Epidermal melanocyte (primary cell): Measurements from ENCODE around the gene AJAP1.

Experiments used
- DNase-seq: peaks from one replicate; pipeline ENCODE4 v3.0.0; 2011; ENCODE audit warnings: low spot score; ENCODE audit not compliant: insufficient read length

Gene AJAP1

GRCh38 chr1:4768553-4768952 is 114.1 kb downstream of the AJAP1 start:
- DNase-seq = no peak

- DNase-seq = no peak
Observed at GRCh38 chr1:4769516-4770280, 115.3 kb downstream of the AJAP1 start.

GRCh38 chr1:4770713-4771112 is 116.3 kb downstream of the AJAP1 start:
- no peak for DNase-seq

GRCh38 chr1:4771267-4771666 is 116.9 kb downstream of the AJAP1 start:
- DNase-seq = no peak

GRCh38 chr1:4771721-4772120 is 117.3 kb downstream of the AJAP1 start:
- no peak for DNase-seq

- no peak for DNase-seq
Observed at GRCh38 chr1:4772294-4773010, 118.0 kb downstream of the AJAP1 start.

GRCh38 chr1:4773226-4773625 is 118.8 kb downstream of the AJAP1 start:
- DNase-seq = no peak

GRCh38 chr1:4775506-4775905 is 121.1 kb downstream of the AJAP1 start:
- DNase-seq = no peak

- no peak for DNase-seq
Observed at GRCh38 chr1:4778056-4778455, 123.6 kb downstream of the AJAP1 start.

- no peak for DNase-seq
Observed at GRCh38 chr1:4781646-4782045, 127.2 kb downstream of the AJAP1 start.

GRCh38 chr1:4784761-4785160 is 130.4 kb downstream of the AJAP1 start:
- no peak for DNase-seq

- DNase-seq = no peak
Observed at GRCh38 chr1:4786055-4786454, 131.6 kb downstream of the AJAP1 start.

- no peak for DNase-seq
Observed at GRCh38 chr1:4787551-4787950, 133.1 kb downstream of the AJAP1 start.

- DNase-seq = no peak
Observed at GRCh38 chr1:4792565-4792964, 138.2 kb downstream of the AJAP1 start.

GRCh38 chr1:4794020-4794780 is 139.8 kb downstream of the AJAP1 start:
- DNase-seq = no peak

- no peak for DNase-seq
Observed at GRCh38 chr1:4796161-4797015, 142.0 kb downstream of the AJAP1 start.

- DNase-seq = no peak
Observed at GRCh38 chr1:4797016-4797410, 142.6 kb downstream of the AJAP1 start.

- no peak for DNase-seq
Observed at GRCh38 chr1:4797429-4797828, 143.0 kb downstream of the AJAP1 start.

- no peak for DNase-seq
Observed at GRCh38 chr1:4801192-4801924, 146.9 kb downstream of the AJAP1 start.

GRCh38 chr1:4802024-4802423 is 147.6 kb downstream of the AJAP1 start:
- DNase-seq = no peak

- DNase-seq = no peak
Observed at GRCh38 chr1:4803335-4803734, 148.9 kb downstream of the AJAP1 start.
